ENCODE results near the gene FAM170A.

FAM170A gene

GRCh38 chr5:119682372-119682771, 53.0 kb downstream of the FAM170A start:
- Histone ChIP-seq H3K9me2 (ENCODE audit: low read depth, low read length) (no peaks in the 10 kb centered on the region), H3K79me2 (ENCODE audit: insufficient read depth, low read length) (no peaks in the 10 kb centered on the region), H3K27me3 (ENCODE audit: insufficient read depth, low read length) (no peaks in the 10 kb centered on the region), H3K27ac (ENCODE audit: low read depth, low read length, poor library complexity, severe bottlenecking) (no peak overlapping the region), H3K4me3 (ENCODE audit: low read depth, low read length, poor library complexity, severe bottlenecking) (no peak overlapping the region), H3K4me2 (ENCODE audit: low read length) (no peak overlapping the region), H3F3A (ENCODE audit: insufficient read depth, low read length) (no peaks in the 10 kb centered on the region), H3K9me3 (ENCODE audit: low read length) (no peaks in the 10 kb centered on the region), H3K36me3 (ENCODE audit: insufficient read depth, low read length) (no peaks in the 10 kb centered on the region), H4K20me1 (ENCODE audit: insufficient read depth, low read length) (no peaks in the 10 kb centered on the region), H3K4me1 (ENCODE audit: insufficient read depth, low read length, severe bottlenecking) (no peaks in the 10 kb centered on the region), H3K9ac (ENCODE audit: low read length) (no peak overlapping the region), H2AFZ (ENCODE audit: low read length) (no peak overlapping the region)
- TF ChIP-seq EZH2 (IDR thresholded peaks at IDR 0.05; ENCODE audit: borderline replicate concordance, low read length), result no peak

All from OCI-LY1 (cell line).